Psoas muscle (tissue), 8 donors: Measurements from ENCODE around the gene ATRX. TPM values are rescaled to one million over a fixed set of nuclear protein-coding genes. Genes with fewer than 3 reads are reported as not detected.

ENCODE experiments used
- ATAC-seq, 4 donors: fragments of 200-7000 bp; cut with Tn5 transposase; one replicate each; pipeline ENCODE4 v1.9.1; 2020; ENCODE audit warnings: moderate library complexity in 3 of 4, mild to moderate bottlenecking in 2 of 4
- DNase-seq, 2 donors: peaks; one replicate each; pipeline ENCODE4 v3.0.0-alpha.2; 2020
- H3K27ac ChIP-seq: fragments of 200-600 bp; one replicate; pipeline ENCODE4 v1.8.0; 2022
- H3K27me3 ChIP-seq, 3 donors: fragments of 200-600 bp in 1 of 3; one replicate each; pipeline versions ENCODE4 v1.6.1 to v1.8.0; 2013 to 2022; ENCODE audit warnings: low read length in 2 of 3, mild to moderate bottlenecking in 2 of 3, moderate library complexity in 1 of 3; ENCODE audit not compliant: insufficient read depth in 3 of 3
- H3K36me3 ChIP-seq, 2 donors: fragments of 200-600 bp in 1 of 2; one replicate each; pipeline versions ENCODE4 v1.6.1 to v1.8.0; 2013 to 2022; ENCODE audit warnings: low read depth in 1 of 2, mild to moderate bottlenecking in 1 of 2, moderate library complexity in 1 of 2; ENCODE audit not compliant: insufficient read depth in 1 of 2
- H3K4me1 ChIP-seq: fragments of 200-600 bp; one replicate; pipeline ENCODE4 v1.8.0; 2022
- H3K4me3 ChIP-seq: fragments of 200-600 bp; one replicate; pipeline ENCODE4 v1.8.0; 2022; ENCODE audit warnings: mild to moderate bottlenecking
- H3K9me3 ChIP-seq: fragments of 200-600 bp; one replicate; pipeline ENCODE4 v1.8.0; 2022
- CTCF ChIP-seq: fragments of 200-600 bp; IDR thresholded peaks from one replicate; pipeline ENCODE4 v1.8.0; 2022; ENCODE audit warnings: antibody characterized with exemption
- WGBS, 3 donors: extraction: QIAGEN DNeasy Blood & Tissue Kit; methylation state at CpG; one replicate each; pipeline versions ENCODE4 v1.1.6 to v1.1.7; 2013; 5-methylcytosine and 5-hydroxymethylcytosine counted together
- intact Hi-C, 2 donors: fragments of 100-400 bp; cut with DNase I; formaldehyde crosslinking; loops; one replicate each; pipeline versions ENCODE4 v1.11.0 to v1.14.2; 2022
- polyA plus RNA-seq, 3 donors: library from polyadenylated mRNA; stranded (reverse); fragments of 200-250 nt; gene quantifications; one replicate each; pipeline ENCODE4 v1.2.3, GENCODE V29; 2013
- total RNA-seq, 4 donors: library from RNA; stranded (reverse); fragmentation: NEBNext Ultra II Directional in 2 of 4; extraction: Animal tissue kit (Norgen Biotek cat#: 25700) in 2 of 4; gene quantifications; one replicate each; pipeline versions ENCODE4 v1.2.1 to v1.2.4, GENCODE V29; 2021 to 2023
- donor health status: healthy with polysubstance abuse.
- donor health status: DM: no; HTN: no; CAD: no; lungs with moderate emphysema.
- donor health status: Bipolar disorder and iron deficiency.
- donor health status: healthy.
- donor health status: DM: yes; HTN: yes; CAD: no.
- donor health status: DM: no; HTN: no; CAD: no.
- donor health status: DM: no; HTN: no; CAD: no.
- donor health status: DM: yes; HTN: yes; CAD: no.

ATRX gene
- total and polyA plus RNA-seq, 7 donors, result 8.0 to 68.6 (median 45.8) TPM

- ATAC-seq (no peak), DNase-seq (no peak)
Measured at GRCh38 chrX:77597090-77597489, 188.9 kb downstream of the ATRX start.

GRCh38 chrX:77595848-77596247, 190.2 kb downstream of the ATRX start:
- no peak for DNase-seq
- no peaks in the 10 kb centered on the region for H3K36me3 ChIP-seq

More at GRCh38 chrX:77597090-77597489, 188.9 kb downstream of the ATRX start:
- intact Hi-C loops, result no loop called here
- peak; percentile 27 for TF ChIP-seq CTCF
- Histone ChIP-seq H3K4me3 (no peak overlapping the region), H3K27me3 (no peaks in the 10 kb centered on the region), H3K4me1 (no peaks in the 10 kb centered on the region), H3K9me3 (no peaks in the 10 kb centered on the region), H3K27ac (no peak overlapping the region), H3K36me3 (no peaks in the 10 kb centered on the region)
- WGBS, 3 donors, result 34 to 50% (median 48%) methylated on average over 1 of the region's 1 CpG

GRCh38 chrX:77572322-77572721, 213.7 kb downstream of the ATRX start:
- Histone ChIP-seq H3K27me3 (no peaks in the 10 kb centered on the region), H3K4me3 (no peak overlapping the region), H3K27ac (no peak overlapping the region), H3K9me3 (no peaks in the 10 kb centered on the region), H3K36me3 (peaks cover 0 to 5% of the 10 kb centered on the region in 2 donors), H3K4me1 (no peaks in the 10 kb centered on the region)
- TF ChIP-seq CTCF, result no peak
- no peak for ATAC-seq
- no peak for DNase-seq
- 57 to 84% (median 68%) methylated on average over 3 of the region's 3 CpGs for WGBS, 3 donors
- intact Hi-C loops, result no loop called here

More at GRCh38 chrX:77595848-77596247, 190.2 kb downstream of the ATRX start:
- intact Hi-C loops, result no loop called here
- H3K4me1 ChIP-seq, result no peaks in the 10 kb centered on the region
- no peak overlapping the region for H3K27ac ChIP-seq
- WGBS, 3 donors, result 58 to 93% (median 83%) methylated on average over 4 of the region's 4 CpGs
- no peak for ATAC-seq
- no peaks in the 10 kb centered on the region for H3K27me3 ChIP-seq
- H3K9me3 ChIP-seq, result no peaks in the 10 kb centered on the region
- H3K4me3 ChIP-seq, result no peak overlapping the region
- no peak for TF ChIP-seq CTCF

GRCh38 chrX:77565278-77565677, 220.7 kb downstream of the ATRX start:
- no peak for TF ChIP-seq CTCF
- H3K9me3 ChIP-seq, result no peaks in the 10 kb centered on the region
- H3K4me3 ChIP-seq, result no peak overlapping the region
- whole genome bisulfite sequencing, 3 donors, result 74 to 100% (median 95%) methylated on average over 2 of the region's 2 CpGs
- DNase-seq, result no peak
- H3K27me3 ChIP-seq, result no peaks in the 10 kb centered on the region
- no peaks in the 10 kb centered on the region for H3K36me3 ChIP-seq
- H3K27ac ChIP-seq, result no peak overlapping the region
- intact Hi-C loops, result no loop called here
- no peaks in the 10 kb centered on the region for H3K4me1 ChIP-seq
- no peak for ATAC-seq

GRCh38 chrX:77564823-77565222, 221.2 kb downstream of the ATRX start:
- intact Hi-C loops, result no loop called here
- H3K9me3 ChIP-seq, result no peaks in the 10 kb centered on the region
- DNase-seq, result no peak
- ATAC-seq, result peak in 3 of 4 donors; percentile 28 to 56 (median 35)
- H3K36me3 ChIP-seq, result no peaks in the 10 kb centered on the region
- TF ChIP-seq CTCF, result no peak
- H3K4me3 ChIP-seq, result no peak overlapping the region
- no peaks in the 10 kb centered on the region for H3K4me1 ChIP-seq
- no peak overlapping the region for H3K27ac ChIP-seq
- no peaks in the 10 kb centered on the region for H3K27me3 ChIP-seq
- WGBS, 3 donors, result 91 to 100% (median 97%) methylated on average over 1 of the region's 1 CpG
